Measurements from ENCODE around the gene ACKR2. TPM values are rescaled to one million over a fixed set of nuclear protein-coding genes. Genes with fewer than 3 reads are reported as not detected.

ACKR2 gene
- total and polyA plus RNA-seq, 2 of the 13 experiments (the other 11 are each of a cell fraction or from before 2014, with no cell fraction given), result 1.1 to 1.9 TPM

GRCh38 chr3:42831321-42831713, 22.1 kb downstream of the ACKR2 start (continued):
- TF ChIP-seq ZNF101 (CRISPR knock-in tag; IDR thresholded peaks at IDR 0.05; ENCODE audit: borderline replicate concordance, low read depth), result no peak
- TF ChIP-seq MTF2 (CRISPR knock-in tag; IDR thresholded peaks at IDR 0.05; ENCODE audit: borderline replicate concordance), result 0 out of 2 replicates have a peak, but pooled peaks have one; percentile 30
- no peak for TF ChIP-seq ZNF547 (CRISPR knock-in tag; IDR thresholded peaks at IDR 0.05)
- no peak for TF ChIP-seq ZNF784 (CRISPR knock-in tag; IDR thresholded peaks at IDR 0.05; ENCODE audit: borderline replicate concordance)
- TF ChIP-seq KAT8 (CRISPR knock-in tag; IDR thresholded peaks at IDR 0.05), result peak; percentile 35; the same call in 1 of the 2 replicates
- TF ChIP-seq HOMEZ (CRISPR knock-in tag; IDR thresholded peaks at IDR 0.05; ENCODE audit: low read depth), result 0 out of 2 replicates have a peak, but pooled peaks have one; percentile 56
- TF ChIP-seq HIC2 (CRISPR knock-in tag; IDR thresholded peaks at IDR 0.05; ENCODE audit: low read depth), result peak; percentile 30; the same call in 1 of the 2 replicates
- peak; percentile 91 for TF ChIP-seq CTCF (CRISPR knock-in tag; IDR thresholded peaks at IDR 0.05)
- no peak for TF ChIP-seq ZNF646 (CRISPR knock-in tag; IDR thresholded peaks at IDR 0.05)
- TF ChIP-seq GATAD2A (CRISPR knock-in tag; IDR thresholded peaks at IDR 0.05), result peak; percentile 47; the same call in 1 of the 2 replicates
- peak; percentile 35; the same call in 1 of the 2 replicates for TF ChIP-seq ZNF580 (CRISPR knock-in tag; IDR thresholded peaks at IDR 0.05; ENCODE audit: borderline replicate concordance, low read depth)
- TF ChIP-seq CCDC6 (CRISPR knock-in tag; IDR thresholded peaks at IDR 0.05), result 0 out of 2 replicates have a peak, but pooled peaks have one; percentile 29
- 0 out of 2 replicates have a peak, but pooled peaks have one; percentile 30 for TF ChIP-seq HOXA5 (CRISPR knock-in tag; IDR thresholded peaks at IDR 0.05)
